ENCODE results near the gene EHHADH. TPM values are rescaled to one million over a fixed set of nuclear protein-coding genes. Genes with fewer than 3 reads are reported as not detected.

EHHADH gene
- total RNA-seq, 1 experiment from 2014 or later = 10.7 TPM

DNA sequence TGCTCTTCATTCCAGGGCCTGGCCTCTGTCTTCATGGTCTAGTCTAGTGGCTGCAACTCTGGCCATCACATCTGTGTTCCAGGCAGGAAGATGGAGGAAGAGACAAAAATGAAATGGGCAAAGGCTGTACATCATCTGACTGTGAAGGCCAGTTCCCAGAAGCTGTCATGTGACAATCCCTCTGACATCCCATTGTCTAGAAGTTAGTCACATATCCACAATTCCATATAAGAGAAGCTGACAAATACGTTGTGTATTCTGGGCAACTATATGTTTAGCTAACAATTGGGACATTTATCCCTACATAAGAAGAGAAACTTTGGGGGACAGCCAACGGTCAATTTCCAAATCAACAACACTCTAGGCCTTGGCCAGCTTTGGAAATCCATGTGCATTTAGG lies 66.5 kb downstream of the EHHADH start (continued):
- TF ChIP-seq, protein P1, sequence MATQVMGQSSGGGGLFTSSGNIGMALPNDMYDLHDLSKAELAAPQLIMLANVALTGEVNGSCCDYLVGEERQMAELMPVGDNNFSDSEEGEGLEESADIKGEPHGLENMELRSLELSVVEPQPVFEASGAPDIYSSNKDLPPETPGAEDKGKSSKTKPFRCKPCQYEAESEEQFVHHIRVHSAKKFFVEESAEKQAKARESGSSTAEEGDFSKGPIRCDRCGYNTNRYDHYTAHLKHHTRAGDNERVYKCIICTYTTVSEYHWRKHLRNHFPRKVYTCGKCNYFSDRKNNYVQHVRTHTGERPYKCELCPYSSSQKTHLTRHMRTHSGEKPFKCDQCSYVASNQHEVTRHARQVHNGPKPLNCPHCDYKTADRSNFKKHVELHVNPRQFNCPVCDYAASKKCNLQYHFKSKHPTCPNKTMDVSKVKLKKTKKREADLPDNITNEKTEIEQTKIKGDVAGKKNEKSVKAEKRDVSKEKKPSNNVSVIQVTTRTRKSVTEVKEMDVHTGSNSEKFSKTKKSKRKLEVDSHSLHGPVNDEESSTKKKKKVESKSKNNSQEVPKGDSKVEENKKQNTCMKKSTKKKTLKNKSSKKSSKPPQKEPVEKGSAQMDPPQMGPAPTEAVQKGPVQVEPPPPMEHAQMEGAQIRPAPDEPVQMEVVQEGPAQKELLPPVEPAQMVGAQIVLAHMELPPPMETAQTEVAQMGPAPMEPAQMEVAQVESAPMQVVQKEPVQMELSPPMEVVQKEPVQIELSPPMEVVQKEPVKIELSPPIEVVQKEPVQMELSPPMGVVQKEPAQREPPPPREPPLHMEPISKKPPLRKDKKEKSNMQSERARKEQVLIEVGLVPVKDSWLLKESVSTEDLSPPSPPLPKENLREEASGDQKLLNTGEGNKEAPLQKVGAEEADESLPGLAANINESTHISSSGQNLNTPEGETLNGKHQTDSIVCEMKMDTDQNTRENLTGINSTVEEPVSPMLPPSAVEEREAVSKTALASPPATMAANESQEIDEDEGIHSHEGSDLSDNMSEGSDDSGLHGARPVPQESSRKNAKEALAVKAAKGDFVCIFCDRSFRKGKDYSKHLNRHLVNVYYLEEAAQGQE (IDR thresholded peaks at IDR 0.05; ENCODE audit: low read depth) = no peak
- TF ChIP-seq, protein P2, sequence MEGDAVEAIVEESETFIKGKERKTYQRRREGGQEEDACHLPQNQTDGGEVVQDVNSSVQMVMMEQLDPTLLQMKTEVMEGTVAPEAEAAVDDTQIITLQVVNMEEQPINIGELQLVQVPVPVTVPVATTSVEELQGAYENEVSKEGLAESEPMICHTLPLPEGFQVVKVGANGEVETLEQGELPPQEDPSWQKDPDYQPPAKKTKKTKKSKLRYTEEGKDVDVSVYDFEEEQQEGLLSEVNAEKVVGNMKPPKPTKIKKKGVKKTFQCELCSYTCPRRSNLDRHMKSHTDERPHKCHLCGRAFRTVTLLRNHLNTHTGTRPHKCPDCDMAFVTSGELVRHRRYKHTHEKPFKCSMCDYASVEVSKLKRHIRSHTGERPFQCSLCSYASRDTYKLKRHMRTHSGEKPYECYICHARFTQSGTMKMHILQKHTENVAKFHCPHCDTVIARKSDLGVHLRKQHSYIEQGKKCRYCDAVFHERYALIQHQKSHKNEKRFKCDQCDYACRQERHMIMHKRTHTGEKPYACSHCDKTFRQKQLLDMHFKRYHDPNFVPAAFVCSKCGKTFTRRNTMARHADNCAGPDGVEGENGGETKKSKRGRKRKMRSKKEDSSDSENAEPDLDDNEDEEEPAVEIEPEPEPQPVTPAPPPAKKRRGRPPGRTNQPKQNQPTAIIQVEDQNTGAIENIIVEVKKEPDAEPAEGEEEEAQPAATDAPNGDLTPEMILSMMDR (IDR thresholded peaks at IDR 0.05 in 2 of 3, conservative IDR thresholded peaks at IDR 0.05 in 1 of 3; ENCODE audit: borderline replicate concordance in 1 of 3, insufficient read depth in 1 of 3, low read depth in 2 of 3, low read length in 2 of 3) = no peak
- TF ChIP-seq CBX3 (IDR thresholded peaks at IDR 0.05; ENCODE audit: low read depth) (no peak), POLR2A (IDR thresholded peaks at IDR 0.05; ENCODE audit: borderline replicate concordance, extremely low read depth, insufficient read depth, insufficient read length) (no peak), SIN3A (IDR thresholded peaks at IDR 0.05; ENCODE audit: low read depth) (no peak), JUND (IDR thresholded peaks at IDR 0.05) (no peak)

DNA sequence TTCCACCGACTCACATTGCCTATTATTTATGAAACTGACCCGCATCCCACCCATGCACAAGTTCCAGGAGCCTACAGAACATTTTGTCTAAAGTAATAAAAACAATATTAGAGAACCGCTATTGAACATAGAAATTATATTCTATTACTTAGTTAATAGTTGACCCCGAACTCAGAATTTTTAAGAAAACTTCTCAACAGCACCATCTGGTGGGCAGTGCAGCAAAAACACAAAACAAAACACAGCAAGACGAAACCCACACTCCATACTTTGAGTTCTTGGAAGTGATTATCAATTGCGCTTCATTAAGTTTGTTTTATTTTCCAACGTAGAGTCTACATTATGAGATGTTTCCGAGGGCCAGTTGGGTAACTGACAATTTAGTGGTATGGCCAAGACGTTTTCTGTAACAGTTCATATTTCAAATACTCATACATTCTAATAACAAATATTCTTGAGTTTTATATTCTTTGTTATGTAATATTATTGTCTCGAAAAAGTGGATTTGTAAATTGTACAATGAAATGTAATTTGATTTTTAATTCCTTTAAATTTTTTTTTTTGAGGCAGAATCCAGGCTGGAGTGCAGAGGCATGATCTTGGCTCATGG lies 77.0 kb downstream of the EHHADH start:
- H3K79me2 ChIP-seq (ENCODE audit: insufficient read depth, low read length) = no peaks in the 10 kb centered on the region
- H2AFZ ChIP-seq (ENCODE audit: low read depth, low read length, poor library complexity, severe bottlenecking) = peak overlapping the region; percentile 75
- ChIA-PET CTCF (interaction anchor here (0.8 to 1.6 kb wide), 7 partner anchors 9 to 369 kb away, joined by 3 to 8 read pairs (median 4); no protein-coding TSS in a partner anchor), RAD21 (ENCODE audit: low non-redundant PET in 1 of 2, low total read pairs in 2 of 2, uncharacterized antibody in 2 of 2, unreplicated experiment in 2 of 2) (no interaction called here), POLR2A (no interaction called here)
- H3K4me2 ChIP-seq (ENCODE audit: low read length) = peak overlapping the region; percentile 23; the same call in 1 of the 2 replicates
- no peak overlapping the region for H3K4me3 ChIP-seq (replicated peaks in 1 of 2; ENCODE audit: low read depth in 1 of 2, low read length in 2 of 2)
- H3K4me1 ChIP-seq (ENCODE audit: control insufficient read depth in 1 of 2, insufficient read depth in 2 of 2, low read length in 2 of 2) = no peaks in the 10 kb centered on the region
- no peaks in the 10 kb centered on the region for H3K27me3 ChIP-seq (ENCODE audit: insufficient read depth, low read length)
- H4K20me1 ChIP-seq (ENCODE audit: insufficient read depth) = no peaks in the 10 kb centered on the region
- H3K36me3 ChIP-seq (ENCODE audit: control insufficient read depth in 1 of 2, insufficient read depth in 2 of 2, low read length in 2 of 2) = no peaks in the 10 kb centered on the region
- BruUV-seq (replicated peaks) = no TSS peak
- no peaks in the 10 kb centered on the region for H3K9me2 ChIP-seq (ENCODE audit: insufficient read depth)
- H3K27ac ChIP-seq (ENCODE audit: low read depth, low read length) = no peak overlapping the region
- intact Hi-C loops (cut with micrococcal nuclease) = loop anchor here (1.0 kb wide), 1 partner anchor 302 kb away; no protein-coding TSS in a partner anchor
- ATAC-seq (peak; percentile 70), DNase-seq (ENCODE audit: low read depth, low spot score) (peak; percentile 8)
- H3K9me3 ChIP-seq (ENCODE audit: control insufficient read depth in 1 of 2, insufficient read depth in 1 of 2, low read depth in 1 of 2, low read length in 2 of 2) = no peaks in the 10 kb centered on the region
- H3K9ac ChIP-seq (ENCODE audit: low read length) = no peak overlapping the region
- TF ChIP-seq SP1 (IDR thresholded peaks at IDR 0.05; ENCODE audit: low read depth) = no peak
- peak; percentile 74 for TF ChIP-seq RAD21 (IDR thresholded peaks at IDR 0.05; ENCODE audit: low read depth)
- TF ChIP-seq, protein P3, sequence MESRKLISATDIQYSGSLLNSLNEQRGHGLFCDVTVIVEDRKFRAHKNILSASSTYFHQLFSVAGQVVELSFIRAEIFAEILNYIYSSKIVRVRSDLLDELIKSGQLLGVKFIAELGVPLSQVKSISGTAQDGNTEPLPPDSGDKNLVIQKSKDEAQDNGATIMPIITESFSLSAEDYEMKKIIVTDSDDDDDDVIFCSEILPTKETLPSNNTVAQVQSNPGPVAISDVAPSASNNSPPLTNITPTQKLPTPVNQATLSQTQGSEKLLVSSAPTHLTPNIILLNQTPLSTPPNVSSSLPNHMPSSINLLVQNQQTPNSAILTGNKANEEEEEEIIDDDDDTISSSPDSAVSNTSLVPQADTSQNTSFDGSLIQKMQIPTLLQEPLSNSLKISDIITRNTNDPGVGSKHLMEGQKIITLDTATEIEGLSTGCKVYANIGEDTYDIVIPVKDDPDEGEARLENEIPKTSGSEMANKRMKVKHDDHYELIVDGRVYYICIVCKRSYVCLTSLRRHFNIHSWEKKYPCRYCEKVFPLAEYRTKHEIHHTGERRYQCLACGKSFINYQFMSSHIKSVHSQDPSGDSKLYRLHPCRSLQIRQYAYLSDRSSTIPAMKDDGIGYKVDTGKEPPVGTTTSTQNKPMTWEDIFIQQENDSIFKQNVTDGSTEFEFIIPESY (IDR thresholded peaks at IDR 0.05; ENCODE audit: extremely low read depth, insufficient replicate concordance, low read length) = no peak
- TF ChIP-seq EZH2 (IDR thresholded peaks at IDR 0.05) = no peak
- TF ChIP-seq ZNF274 (IDR thresholded peaks at IDR 0.05; ENCODE audit: low read depth, low read length) = no peak
- TF ChIP-seq SIN3A (IDR thresholded peaks at IDR 0.05; ENCODE audit: low read depth) = no peak
- no peak for TF ChIP-seq ZFX (IDR thresholded peaks at IDR 0.05)
- TF ChIP-seq EGR1 (IDR thresholded peaks at IDR 0.05; ENCODE audit: low read depth) = no peak; the same call in 1 of the 2 replicates
- no peak for TF ChIP-seq TCF7L2 (IDR thresholded peaks at IDR 0.05; ENCODE audit: borderline replicate concordance, extremely low read depth, insufficient read depth, insufficient read length)
- no peak for TF ChIP-seq SRF (IDR thresholded peaks at IDR 0.05; ENCODE audit: low read depth)

Measured in HCT116 (cell line).